Spleen (tissue), 7 donors: ENCODE data around the gene ITGAE.
A peak's percentile ranks its signal among the peaks of the same experiment; 100 is the strongest.

Experiments used
- POLR2A ChIP-seq, 3 donors: fragments of 450-650 bp; IDR thresholded peaks; one replicate each; pipeline ENCODE4 v1.5.1; 2017; ENCODE audit warnings: antibody characterized with exemption in 3 of 3, mild to moderate bottlenecking in 1 of 3
- POLR2AphosphoS5 ChIP-seq, 3 donors: sonication (generic); formaldehyde crosslinking; IDR thresholded peaks; one replicate each; pipeline ENCODE4 v1.5.1; 2017; ENCODE audit warnings: antibody characterized with exemption in 3 of 3
- TF ChIP-seq, protein P1 (sequence below), 11 experiments: fragments of 200-600 bp in 7 of 11; fragments of 450-650 bp in 4 of 11; sonication (generic) in 4 of 11; IDR thresholded peaks in 8 of 11; conservative IDR thresholded peaks in 3 of 11; 1 replicate in 7 of 11; 2 replicates in 4 of 11; pipeline versions ENCODE4 v1.4.0 to v1.8.0; 2016 to 2021; ENCODE audit warnings: antibody characterized with exemption in 11 of 11, inconsistent platforms in 4 of 11, mild to moderate bottlenecking in 1 of 11
- donor health status: DM: no; HTN: no; CAD: no; lungs with moderate emphysema.
- donor health status: DM: no; HTN: no; CAD: no.
- donor health status: DM: no; HTN: no; CAD: no.

DNA sequence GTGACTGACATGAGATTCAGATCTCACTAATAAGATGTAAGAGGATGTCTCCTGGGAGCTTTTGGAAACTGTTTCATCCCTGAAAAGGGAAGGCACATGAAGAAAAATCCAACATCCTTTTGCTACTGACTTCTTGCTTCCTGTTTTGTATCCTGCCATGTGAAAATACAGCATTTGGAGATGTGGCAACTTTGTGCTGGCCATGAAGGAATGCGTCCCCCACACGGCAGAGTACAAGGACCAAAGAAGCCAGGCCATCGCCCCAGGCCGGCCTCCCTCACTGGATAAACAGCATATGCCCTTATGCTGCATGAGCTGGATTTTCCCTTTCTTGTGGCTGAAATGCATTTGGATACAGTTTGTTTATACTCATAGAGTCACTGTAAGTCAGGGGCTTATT lies 82.8 kb downstream of the ITGAE start:
- TF ChIP-seq POLR2AphosphoS5 (IDR thresholded peaks at IDR 0.05) (peak in 1 of 3 donors; percentile 13), POLR2A (IDR thresholded peaks at IDR 0.05) (no peak)
- TF ChIP-seq, protein P1, sequence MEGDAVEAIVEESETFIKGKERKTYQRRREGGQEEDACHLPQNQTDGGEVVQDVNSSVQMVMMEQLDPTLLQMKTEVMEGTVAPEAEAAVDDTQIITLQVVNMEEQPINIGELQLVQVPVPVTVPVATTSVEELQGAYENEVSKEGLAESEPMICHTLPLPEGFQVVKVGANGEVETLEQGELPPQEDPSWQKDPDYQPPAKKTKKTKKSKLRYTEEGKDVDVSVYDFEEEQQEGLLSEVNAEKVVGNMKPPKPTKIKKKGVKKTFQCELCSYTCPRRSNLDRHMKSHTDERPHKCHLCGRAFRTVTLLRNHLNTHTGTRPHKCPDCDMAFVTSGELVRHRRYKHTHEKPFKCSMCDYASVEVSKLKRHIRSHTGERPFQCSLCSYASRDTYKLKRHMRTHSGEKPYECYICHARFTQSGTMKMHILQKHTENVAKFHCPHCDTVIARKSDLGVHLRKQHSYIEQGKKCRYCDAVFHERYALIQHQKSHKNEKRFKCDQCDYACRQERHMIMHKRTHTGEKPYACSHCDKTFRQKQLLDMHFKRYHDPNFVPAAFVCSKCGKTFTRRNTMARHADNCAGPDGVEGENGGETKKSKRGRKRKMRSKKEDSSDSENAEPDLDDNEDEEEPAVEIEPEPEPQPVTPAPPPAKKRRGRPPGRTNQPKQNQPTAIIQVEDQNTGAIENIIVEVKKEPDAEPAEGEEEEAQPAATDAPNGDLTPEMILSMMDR (IDR thresholded peaks at IDR 0.05 in 8 of 11, conservative IDR thresholded peaks at IDR 0.05 in 3 of 11) = no peak
